Thyroid gland (tissue), 4 donors: ENCODE results near the gene QSOX2.

Experiments
- CTCF ChIP-seq, 6 experiments: fragments of 200-600 bp in 3 of 6; fragments of 450-650 bp in 3 of 6; sonication (generic) in 3 of 6; IDR thresholded peaks; one replicate each; pipeline ENCODE4 v1.5.1; 2016 to 2019; ENCODE audit warnings: antibody characterized with exemption in 6 of 6, mild to moderate bottlenecking in 2 of 6, inconsistent platforms in 1 of 6, moderate library complexity in 1 of 6
- POLR2A ChIP-seq, 2 donors: fragments of 450-650 bp; IDR thresholded peaks; one replicate each; pipeline ENCODE4 v1.6.1; 2017; ENCODE audit warnings: antibody characterized with exemption in 2 of 2, mild to moderate bottlenecking in 2 of 2, moderate library complexity in 1 of 2

GRCh38 chr9:136218673-136219072, 26.9 kb downstream of the QSOX2 start:
- no peak for TF ChIP-seq CTCF (IDR thresholded peaks at IDR 0.05)
- no peak for TF ChIP-seq POLR2A (IDR thresholded peaks at IDR 0.05)
